ENCODE measurements around the gene SLA2.
"Not testable (repeated sequence)": the region's sequence is repeated elsewhere in the genome, so short reads cannot be mapped to it uniquely, and the experiment has no call there.

Gene SLA2

GRCh38 chr20:36645998-36646397, at the start of gene SLA2:
Gene SLA2 (minus strand): TSS chr20:36646196. CDS start chr20:36641335, 4,861 bp downstream.
- DNase-seq: no peak

DNA sequence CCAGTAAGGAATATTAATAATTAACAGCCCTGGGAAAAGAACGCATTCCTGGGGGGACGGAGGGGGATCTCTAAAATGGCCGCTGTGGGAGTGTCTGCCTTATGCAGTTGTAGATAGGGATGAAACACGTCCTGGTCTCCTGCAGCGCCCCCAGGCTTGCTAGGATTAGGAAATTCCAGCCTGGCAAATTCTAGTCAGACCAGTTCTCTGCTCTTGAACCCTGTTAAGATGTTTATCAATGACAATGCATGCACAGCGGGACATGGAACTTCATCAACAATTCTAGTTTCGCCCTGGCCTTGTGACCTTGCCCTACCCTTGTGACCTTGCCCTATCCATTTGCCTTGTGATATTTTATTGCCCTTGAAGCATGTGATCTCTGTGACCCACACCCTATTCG, 49.5 kb upstream of the SLA2 start:
- not testable (repeated sequence) for DNase-seq

GRCh38 chr20:36688630-36689029, 42.6 kb upstream of the SLA2 start:
- DNase-seq: no peak

- no peak for DNase-seq
Measured at GRCh38 chr20:36687850-36688249, 41.9 kb upstream of the SLA2 start.

DNA sequence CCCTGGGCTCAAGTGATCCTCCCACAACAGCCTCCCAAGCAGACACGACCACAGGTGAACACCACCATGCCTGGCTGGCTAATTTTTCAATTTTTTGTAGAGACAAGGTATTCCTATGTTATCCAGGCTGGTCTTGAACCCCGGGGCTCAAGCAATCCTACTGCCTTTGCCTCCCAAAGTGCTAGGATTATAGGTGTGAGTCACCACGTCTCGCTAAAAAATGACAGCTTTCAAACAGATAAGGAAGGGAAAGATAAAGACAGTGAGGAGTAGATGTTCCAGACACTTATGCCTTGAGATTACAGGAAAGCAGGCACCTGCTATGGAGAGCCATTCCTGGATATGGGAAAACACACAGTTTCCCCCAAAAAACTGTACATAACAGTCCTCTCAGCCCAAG, 40.9 kb upstream of the SLA2 start:
- no peak for DNase-seq

DNA sequence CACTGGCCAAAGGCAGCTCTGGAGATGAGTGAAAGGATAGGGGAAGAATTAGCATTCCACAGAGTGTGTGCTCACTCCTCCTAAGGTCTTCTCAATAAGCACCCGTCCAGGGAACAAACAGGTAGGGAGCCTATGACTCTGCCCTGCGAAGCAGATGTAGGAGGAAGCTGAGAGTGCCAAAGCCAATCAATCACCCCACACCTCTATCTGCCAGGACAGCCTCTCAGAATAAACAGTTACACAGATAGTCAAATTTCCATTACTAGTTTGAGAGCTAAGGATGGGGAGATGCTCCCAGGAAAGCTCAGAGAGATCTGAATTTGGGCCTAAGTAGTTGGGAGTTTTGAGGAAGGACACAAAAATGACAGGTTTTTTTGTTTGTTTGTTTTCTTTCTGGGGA, 40.5 kb upstream of the SLA2 start:
- no peak for DNase-seq

DNA sequence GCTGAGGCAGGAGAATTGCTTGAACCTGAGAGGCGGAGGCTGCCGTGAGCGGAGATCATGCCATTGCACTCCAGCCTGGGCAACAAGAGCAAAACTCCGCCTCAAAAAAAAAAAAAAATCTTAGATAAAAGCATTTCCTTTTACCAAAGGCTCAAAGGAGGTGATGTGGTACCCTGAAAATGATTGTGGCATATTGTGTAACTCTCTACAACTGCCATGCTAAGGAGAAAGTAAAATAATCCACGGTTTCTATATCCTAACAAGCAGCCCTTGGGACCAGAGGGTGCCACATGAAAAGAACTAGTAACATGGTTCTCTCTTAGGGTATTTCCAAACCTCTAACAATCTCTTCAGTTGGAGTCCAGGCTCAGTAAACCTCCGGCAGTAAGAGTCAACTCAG, 38.8 kb upstream of the SLA2 start:
- DNase-seq: no peak

DNA sequence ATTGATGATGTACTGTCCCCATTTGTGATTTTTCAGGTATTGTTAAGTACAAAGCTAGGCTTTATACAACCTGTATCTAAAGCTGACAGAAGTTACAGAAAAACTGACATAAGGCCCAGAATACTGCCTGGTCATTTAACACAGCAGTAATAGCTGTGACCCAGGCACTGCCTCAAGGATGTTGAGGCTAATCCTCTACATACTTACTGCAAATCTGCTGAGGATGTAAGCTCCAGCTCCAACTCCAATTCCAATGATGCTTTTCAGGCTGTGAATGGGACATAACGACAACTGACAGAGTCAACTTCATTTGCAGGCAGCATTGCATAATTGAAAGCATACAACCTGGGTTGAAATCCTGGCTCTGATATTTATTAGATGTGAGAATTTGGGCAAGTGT, 36.3 kb upstream of the SLA2 start:
- DNase-seq: no peak

GRCh38 chr20:36677422-36677771, 31.4 kb upstream of the SLA2 start:
- DNase-seq: no peak

DNA sequence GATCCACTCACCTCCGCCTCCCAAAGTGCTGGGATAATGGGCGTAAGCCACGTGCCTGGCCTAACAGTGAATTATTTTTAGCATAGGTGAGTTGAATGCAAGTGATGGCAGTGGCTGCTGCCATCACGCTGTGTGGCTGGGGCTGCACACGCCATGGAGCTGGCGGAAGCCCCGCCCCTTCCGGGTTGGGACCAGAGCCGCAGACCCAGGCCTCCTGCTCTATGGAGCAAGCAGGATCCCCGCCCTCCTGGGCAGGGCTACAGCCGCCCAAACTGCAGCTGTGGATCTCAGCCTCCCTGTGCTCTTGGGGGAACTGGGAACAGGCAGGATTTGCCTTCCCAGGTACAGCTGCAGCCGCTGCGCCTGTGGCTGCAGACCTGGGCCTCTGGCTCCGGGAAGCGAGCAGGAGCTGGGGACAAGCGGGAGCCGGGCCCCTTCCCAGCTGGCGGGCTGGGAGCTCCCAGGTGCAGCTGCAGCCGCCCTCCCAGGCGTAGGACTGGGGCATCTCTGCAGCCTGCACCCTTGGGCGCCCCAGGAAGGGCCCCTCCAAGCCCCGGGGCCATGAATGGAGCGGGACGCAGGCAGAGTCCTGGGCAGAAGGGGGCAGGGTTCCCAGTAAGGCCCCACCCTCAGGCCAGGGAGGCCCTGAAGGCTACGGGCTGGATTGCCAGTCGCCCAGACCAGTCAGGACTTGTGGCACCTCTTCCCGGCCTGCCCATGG, 30.9 kb upstream of the SLA2 start:
- no peak for DNase-seq

DNA sequence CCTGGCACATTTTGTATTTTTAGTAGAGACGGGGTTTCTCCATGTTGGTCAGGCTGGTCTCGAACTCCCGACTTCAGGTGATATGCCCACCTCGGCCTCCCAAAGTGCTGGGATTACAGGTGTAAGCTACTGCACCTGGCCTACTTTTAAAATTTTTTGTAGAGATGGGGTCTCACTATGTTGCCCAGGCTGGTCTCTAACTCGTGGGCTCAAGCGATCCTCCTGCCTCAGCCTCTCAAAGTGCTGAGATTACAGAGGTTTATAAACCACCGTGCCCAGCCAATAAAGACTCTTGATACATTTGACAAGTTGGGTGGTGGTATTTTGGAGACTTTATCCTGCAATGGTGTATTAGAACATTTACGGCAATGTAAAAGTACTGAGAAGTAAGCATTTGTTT, 29.5 kb upstream of the SLA2 start:
- DNase-seq: not testable (repeated sequence)

DNA sequence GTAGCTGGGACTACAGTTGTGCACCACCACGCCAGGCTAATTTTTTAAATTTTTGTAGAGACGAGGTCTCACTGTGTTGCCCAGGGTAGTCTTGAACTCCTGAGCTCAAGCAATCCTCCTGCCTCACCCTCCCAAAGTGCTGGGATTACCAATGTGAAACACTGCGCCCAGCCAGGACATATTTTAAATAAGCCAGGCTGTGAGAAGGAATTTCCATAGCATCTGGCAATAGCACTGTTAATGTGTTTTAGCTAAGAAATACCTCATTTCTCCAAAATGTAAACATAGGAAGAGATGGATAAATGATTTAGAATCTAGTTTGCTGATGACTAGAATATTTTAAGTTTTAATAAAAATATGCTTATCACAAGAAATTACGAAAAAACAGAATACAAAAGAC, 27.0 kb upstream of the SLA2 start:
- DNase-seq: no peak

DNA sequence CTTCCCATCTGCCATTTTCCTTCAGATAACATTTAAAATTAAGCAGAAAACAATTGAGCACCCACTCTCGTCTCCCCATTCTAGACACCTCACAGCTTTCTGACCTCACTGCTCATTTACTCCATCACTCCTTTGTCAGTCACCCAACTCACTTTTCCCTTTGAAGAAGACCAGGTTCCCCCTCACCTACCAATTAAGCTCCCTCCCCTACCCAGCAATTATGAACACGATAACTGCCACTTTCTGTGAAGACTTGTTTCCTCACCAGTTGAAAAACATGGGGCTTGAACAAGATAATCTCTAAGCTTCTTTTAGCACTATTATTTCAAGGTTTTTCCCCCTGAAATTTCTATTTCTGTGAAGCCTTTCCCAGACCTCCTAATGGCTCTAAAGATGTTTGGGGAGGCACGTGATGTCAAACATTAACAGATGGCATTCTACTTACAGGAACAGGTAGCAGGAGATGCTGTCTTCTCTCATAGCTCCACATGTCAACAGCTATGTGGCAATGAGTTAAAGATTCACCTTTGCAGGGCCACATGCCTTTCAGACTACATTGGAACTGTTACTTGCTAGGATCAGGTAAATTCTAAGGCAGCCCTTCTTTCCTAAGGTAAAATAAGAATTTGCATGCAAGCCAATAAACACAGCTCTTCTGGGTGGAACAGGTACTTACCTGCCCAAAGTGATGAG, 24.8 kb upstream of the SLA2 start:
- DNase-seq: no peak

DNA sequence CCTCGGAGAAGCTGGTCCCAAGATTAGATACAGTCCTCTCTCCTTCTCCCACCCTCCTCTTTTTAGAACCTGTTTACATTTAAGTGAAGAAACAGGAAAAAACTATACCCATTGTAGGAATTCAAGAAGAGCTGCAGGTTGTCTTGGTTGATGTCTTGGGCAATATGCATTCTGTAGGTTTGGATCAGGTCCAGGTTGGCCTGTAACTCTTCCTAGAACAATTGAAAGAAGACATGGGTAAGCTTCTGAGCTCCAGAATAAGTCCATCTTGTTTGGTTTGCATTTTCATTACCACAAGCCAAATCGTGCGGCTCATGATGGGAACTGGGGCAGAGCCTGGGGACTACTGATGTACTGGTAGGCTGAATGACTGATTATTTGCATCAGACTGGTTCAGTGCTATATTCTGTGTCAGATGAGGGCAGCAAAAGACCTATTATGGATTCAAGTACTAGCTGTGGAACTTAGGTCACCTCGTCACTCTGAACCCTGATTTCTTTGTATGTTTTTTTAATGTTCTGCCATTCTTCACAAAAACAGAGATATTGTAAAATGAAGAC, 20.3 kb upstream of the SLA2 start:
- DNase-seq: no peak

- DNase-seq: no peak
Measured at GRCh38 chr20:36663031-36663430, 17.0 kb upstream of the SLA2 start.

GRCh38 chr20:36658300-36658699, 12.3 kb upstream of the SLA2 start:
- no peak for DNase-seq

GRCh38 chr20:36656733-36657132, 10.7 kb upstream of the SLA2 start:
- no peak for DNase-seq

DNA sequence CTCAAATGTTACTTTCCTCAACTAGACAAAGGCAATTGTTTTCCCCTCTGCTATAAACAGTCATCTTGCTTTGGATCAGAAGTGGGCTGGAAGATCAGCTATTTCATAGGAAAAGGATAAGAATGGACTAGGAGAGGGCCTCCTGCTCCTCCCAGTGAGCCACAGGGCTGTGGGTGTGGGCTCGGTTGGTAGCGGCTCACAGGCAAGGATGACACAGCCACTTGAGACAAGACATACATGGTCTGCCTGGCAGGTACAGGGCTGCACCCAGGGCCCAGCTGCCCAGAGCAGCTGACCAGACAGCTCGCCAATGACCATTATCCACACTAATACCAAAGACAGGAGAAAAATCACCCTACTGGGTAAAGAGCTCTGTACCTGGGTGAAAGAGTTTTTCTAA, 9.0 kb upstream of the SLA2 start:
- no peak for DNase-seq

GRCh38 chr20:36654506-36654905, 8.5 kb upstream of the SLA2 start:
- DNase-seq: no peak

GRCh38 chr20:36653456-36653855, 7.5 kb upstream of the SLA2 start:
- DNase-seq: no peak

GRCh38 chr20:36647196-36648121, 1.5 kb upstream of the SLA2 start:
- DNase-seq: no peak

GRCh38 chr20:36646678-36647077, 682 bp upstream of the SLA2 start:
- DNase-seq: no peak

DNA sequence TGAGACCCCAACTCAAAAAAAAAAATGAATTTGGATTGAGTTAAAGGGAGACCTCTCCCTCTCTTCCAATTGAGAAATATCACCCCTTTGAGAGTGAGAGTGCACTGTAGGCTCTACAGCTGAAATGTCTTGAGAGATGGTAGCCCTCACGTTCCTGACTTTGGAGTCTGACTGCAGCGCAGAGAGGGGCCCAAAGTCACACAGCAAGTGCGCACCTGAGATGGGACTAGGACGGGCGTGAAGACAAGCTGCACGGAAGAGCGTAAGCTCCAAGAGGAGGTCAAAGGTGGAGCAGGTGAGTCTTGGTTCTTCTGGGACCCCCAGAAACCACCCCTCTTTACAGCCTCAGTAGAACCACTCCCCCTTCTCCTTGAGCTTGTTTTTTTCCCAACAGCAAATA, 643 bp downstream of the SLA2 start:
- DNase-seq: no peak

Measured in T1000 (cell line).